Mammary epithelial cell (primary cell): Measurements from ENCODE around the gene DPYSL5.
A peak's percentile ranks its signal among the peaks of the same experiment; 100 is the strongest.

Source experiments
- EZH2 ChIP-seq: IDR thresholded peaks from 2 replicates; pipeline ENCODE4 v1.6.1; 2012; ENCODE audit warnings: low read length, inconsistent platforms, borderline replicate concordance
- TF ChIP-seq, protein P1 (sequence below), 2 donors: IDR thresholded peaks in 1 of 2; conservative IDR thresholded peaks in 1 of 2; 2 replicates each; pipeline ENCODE4 v1.5.1; 2011 to 2012; ENCODE audit warnings: inconsistent platforms in 2 of 2, low read length in 2 of 2, mild to moderate bottlenecking in 2 of 2, control low read depth in 1 of 2, low read depth in 1 of 2; ENCODE audit not compliant: insufficient read depth in 1 of 2; ENCODE audit errors: extremely low read depth in 1 of 2

DNA sequence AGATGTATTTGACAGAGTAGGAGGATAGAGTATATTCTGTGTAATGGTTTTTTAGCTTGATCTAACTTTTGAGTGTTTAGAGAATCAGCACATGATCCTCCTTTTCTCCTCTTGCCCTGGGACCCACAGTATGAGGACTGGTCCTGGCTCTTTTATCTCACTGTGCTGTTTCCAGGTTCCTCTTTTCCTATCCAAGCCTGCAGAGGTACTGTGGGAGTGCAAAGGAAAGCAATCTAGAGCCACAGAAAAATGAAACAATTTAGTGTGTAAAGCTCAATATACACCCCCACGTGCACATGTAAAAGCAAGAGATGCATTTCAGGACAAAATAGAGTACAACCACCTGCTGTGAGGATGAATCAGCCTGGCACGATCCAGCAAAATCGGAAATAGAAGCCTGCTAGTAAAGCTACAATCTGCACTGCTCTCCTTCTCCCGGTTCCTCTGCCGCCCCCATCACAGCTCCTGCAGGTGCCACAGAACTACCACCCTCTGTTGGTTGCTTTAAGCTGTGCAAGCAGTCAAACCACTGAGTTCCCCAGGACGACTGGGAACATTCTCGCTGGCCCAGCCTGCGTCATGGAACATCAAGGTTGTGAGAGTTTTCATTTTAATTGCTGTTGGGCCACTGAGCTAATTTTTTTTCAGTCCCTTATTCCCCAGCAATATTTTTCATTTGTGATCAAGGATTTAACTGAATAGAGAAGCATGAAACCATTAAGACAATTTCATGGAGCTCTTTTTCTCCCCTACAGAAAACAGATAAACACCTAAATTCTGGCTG is 74.7 kb downstream of the DPYSL5 start:
- TF ChIP-seq, protein P1, sequence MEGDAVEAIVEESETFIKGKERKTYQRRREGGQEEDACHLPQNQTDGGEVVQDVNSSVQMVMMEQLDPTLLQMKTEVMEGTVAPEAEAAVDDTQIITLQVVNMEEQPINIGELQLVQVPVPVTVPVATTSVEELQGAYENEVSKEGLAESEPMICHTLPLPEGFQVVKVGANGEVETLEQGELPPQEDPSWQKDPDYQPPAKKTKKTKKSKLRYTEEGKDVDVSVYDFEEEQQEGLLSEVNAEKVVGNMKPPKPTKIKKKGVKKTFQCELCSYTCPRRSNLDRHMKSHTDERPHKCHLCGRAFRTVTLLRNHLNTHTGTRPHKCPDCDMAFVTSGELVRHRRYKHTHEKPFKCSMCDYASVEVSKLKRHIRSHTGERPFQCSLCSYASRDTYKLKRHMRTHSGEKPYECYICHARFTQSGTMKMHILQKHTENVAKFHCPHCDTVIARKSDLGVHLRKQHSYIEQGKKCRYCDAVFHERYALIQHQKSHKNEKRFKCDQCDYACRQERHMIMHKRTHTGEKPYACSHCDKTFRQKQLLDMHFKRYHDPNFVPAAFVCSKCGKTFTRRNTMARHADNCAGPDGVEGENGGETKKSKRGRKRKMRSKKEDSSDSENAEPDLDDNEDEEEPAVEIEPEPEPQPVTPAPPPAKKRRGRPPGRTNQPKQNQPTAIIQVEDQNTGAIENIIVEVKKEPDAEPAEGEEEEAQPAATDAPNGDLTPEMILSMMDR (conservative IDR thresholded peaks at IDR 0.05 in 1 of 2, IDR thresholded peaks at IDR 0.05 in 1 of 2; ENCODE audit: extremely low read depth in 1 of 2, insufficient read depth in 1 of 2, low read depth in 1 of 2, low read length in 2 of 2), result peak; percentile 44 to 52
- TF ChIP-seq EZH2, result no peak
